Measurements from ENCODE around the gene AJAP1.

Gene AJAP1

GRCh38 chr1:4675454-4676186, 21.2 kb downstream of the AJAP1 start:
- Histone ChIP-seq H3K9ac (ENCODE audit: low read length) (no peak overlapping the region), H3K27me3 (ENCODE audit: control insufficient read depth, insufficient read depth, low read length) (no peaks in the 10 kb centered on the region), H3K4me1 (ENCODE audit: control insufficient read depth, low read depth, low read length) (no peaks in the 10 kb centered on the region), H3K36me3 (ENCODE audit: control insufficient read depth, low read depth, low read length) (no peaks in the 10 kb centered on the region), H3K9me3 (ENCODE audit: control insufficient read depth, low read depth, low read length) (no peaks in the 10 kb centered on the region), H3K4me3 (ENCODE audit: low read length) (no peak overlapping the region), H3K27ac (ENCODE audit: low read length) (no peak overlapping the region)

GRCh38 chr1:4676253-4676652, 21.8 kb downstream of the AJAP1 start:
- no peak overlapping the region for H3K27ac ChIP-seq (ENCODE audit: low read length)
- no peak overlapping the region for H3K9ac ChIP-seq (ENCODE audit: low read length)
- H3K4me3 ChIP-seq (ENCODE audit: low read length) = no peak overlapping the region
- H3K4me1 ChIP-seq (ENCODE audit: control insufficient read depth, low read depth, low read length) = no peaks in the 10 kb centered on the region
- H3K27me3 ChIP-seq (ENCODE audit: control insufficient read depth, insufficient read depth, low read length) = no peaks in the 10 kb centered on the region
- H3K9me3 ChIP-seq (ENCODE audit: control insufficient read depth, low read depth, low read length) = no peaks in the 10 kb centered on the region
- H3K36me3 ChIP-seq (ENCODE audit: control insufficient read depth, low read depth, low read length) = no peaks in the 10 kb centered on the region

GRCh38 chr1:4677608-4678007, 23.2 kb downstream of the AJAP1 start:
- Histone ChIP-seq H3K36me3 (ENCODE audit: control insufficient read depth, low read depth, low read length) (no peaks in the 10 kb centered on the region), H3K27ac (ENCODE audit: low read length) (no peak overlapping the region), H3K9ac (ENCODE audit: low read length) (no peak overlapping the region), H3K4me3 (ENCODE audit: low read length) (no peak overlapping the region), H3K27me3 (ENCODE audit: control insufficient read depth, insufficient read depth, low read length) (no peaks in the 10 kb centered on the region), H3K4me1 (ENCODE audit: control insufficient read depth, low read depth, low read length) (no peaks in the 10 kb centered on the region), H3K9me3 (ENCODE audit: control insufficient read depth, low read depth, low read length) (no peaks in the 10 kb centered on the region)

GRCh38 chr1:4678066-4678717, 23.8 kb downstream of the AJAP1 start:
- Histone ChIP-seq H3K4me1 (ENCODE audit: control insufficient read depth, low read depth, low read length) (no peaks in the 10 kb centered on the region), H3K27ac (ENCODE audit: low read length) (no peak overlapping the region), H3K36me3 (ENCODE audit: control insufficient read depth, low read depth, low read length) (no peaks in the 10 kb centered on the region), H3K27me3 (ENCODE audit: control insufficient read depth, insufficient read depth, low read length) (no peaks in the 10 kb centered on the region), H3K9ac (ENCODE audit: low read length) (no peak overlapping the region), H3K9me3 (ENCODE audit: control insufficient read depth, low read depth, low read length) (no peaks in the 10 kb centered on the region), H3K4me3 (ENCODE audit: low read length) (no peak overlapping the region)

- peaks cover 10% of the 10 kb centered on the region for H3K4me1 ChIP-seq (ENCODE audit: control insufficient read depth, low read depth, low read length)
Measured at GRCh38 chr1:4681026-4681425, 26.6 kb downstream of the AJAP1 start.

GRCh38 chr1:4682607-4683220, 28.3 kb downstream of the AJAP1 start:
- peaks cover 10% of the 10 kb centered on the region for H3K4me1 ChIP-seq (ENCODE audit: control insufficient read depth, low read depth, low read length)
- no peaks in the 10 kb centered on the region for H3K9me3 ChIP-seq (ENCODE audit: control insufficient read depth, low read depth, low read length)
- H3K4me3 ChIP-seq (ENCODE audit: low read length) = no peak overlapping the region
- H3K27ac ChIP-seq (ENCODE audit: low read length) = no peak overlapping the region
- no peaks in the 10 kb centered on the region for H3K36me3 ChIP-seq (ENCODE audit: control insufficient read depth, low read depth, low read length)
- no peak overlapping the region for H3K9ac ChIP-seq (ENCODE audit: low read length)
- no peaks in the 10 kb centered on the region for H3K27me3 ChIP-seq (ENCODE audit: control insufficient read depth, insufficient read depth, low read length)

More at GRCh38 chr1:4681026-4681425, 26.6 kb downstream of the AJAP1 start:
- Histone ChIP-seq H3K4me3 (ENCODE audit: low read length) (no peak overlapping the region), H3K9me3 (ENCODE audit: control insufficient read depth, low read depth, low read length) (no peaks in the 10 kb centered on the region), H3K36me3 (ENCODE audit: control insufficient read depth, low read depth, low read length) (no peaks in the 10 kb centered on the region), H3K27ac (ENCODE audit: low read length) (no peak overlapping the region), H3K27me3 (ENCODE audit: control insufficient read depth, insufficient read depth, low read length) (no peaks in the 10 kb centered on the region), H3K9ac (ENCODE audit: low read length) (no peak overlapping the region)

GRCh38 chr1:4684136-4684535, 29.7 kb downstream of the AJAP1 start:
- Histone ChIP-seq H3K9ac (ENCODE audit: low read length) (no peak overlapping the region), H3K36me3 (ENCODE audit: control insufficient read depth, low read depth, low read length) (no peaks in the 10 kb centered on the region), H3K4me1 (ENCODE audit: control insufficient read depth, low read depth, low read length) (peaks cover 10% of the 10 kb centered on the region), H3K27ac (ENCODE audit: low read length) (no peak overlapping the region), H3K9me3 (ENCODE audit: control insufficient read depth, low read depth, low read length) (no peaks in the 10 kb centered on the region), H3K27me3 (ENCODE audit: control insufficient read depth, insufficient read depth, low read length) (no peaks in the 10 kb centered on the region), H3K4me3 (ENCODE audit: low read length) (no peak overlapping the region)

GRCh38 chr1:4684864-4685522, 30.6 kb downstream of the AJAP1 start:
- Histone ChIP-seq H3K27me3 (ENCODE audit: control insufficient read depth, insufficient read depth, low read length) (no peaks in the 10 kb centered on the region), H3K36me3 (ENCODE audit: control insufficient read depth, low read depth, low read length) (no peaks in the 10 kb centered on the region), H3K9ac (ENCODE audit: low read length) (no peak overlapping the region), H3K27ac (ENCODE audit: low read length) (no peak overlapping the region), H3K4me3 (ENCODE audit: low read length) (no peak overlapping the region), H3K4me1 (ENCODE audit: control insufficient read depth, low read depth, low read length) (peaks cover 10% of the 10 kb centered on the region), H3K9me3 (ENCODE audit: control insufficient read depth, low read depth, low read length) (no peaks in the 10 kb centered on the region)

GRCh38 chr1:4685523-4685865, 31.1 kb downstream of the AJAP1 start:
- H3K27me3 ChIP-seq (ENCODE audit: control insufficient read depth, insufficient read depth, low read length) = no peaks in the 10 kb centered on the region
- H3K9ac ChIP-seq (ENCODE audit: low read length) = no peak overlapping the region
- H3K4me1 ChIP-seq (ENCODE audit: control insufficient read depth, low read depth, low read length) = peaks cover 10% of the 10 kb centered on the region
- no peak overlapping the region for H3K27ac ChIP-seq (ENCODE audit: low read length)
- no peaks in the 10 kb centered on the region for H3K36me3 ChIP-seq (ENCODE audit: control insufficient read depth, low read depth, low read length)
- H3K9me3 ChIP-seq (ENCODE audit: control insufficient read depth, low read depth, low read length) = no peaks in the 10 kb centered on the region
- H3K4me3 ChIP-seq (ENCODE audit: low read length) = no peak overlapping the region

- Histone ChIP-seq H3K4me3 (ENCODE audit: low read length) (no peak overlapping the region), H3K4me1 (ENCODE audit: control insufficient read depth, low read depth, low read length) (peaks cover 10% of the 10 kb centered on the region), H3K9me3 (ENCODE audit: control insufficient read depth, low read depth, low read length) (no peaks in the 10 kb centered on the region), H3K36me3 (ENCODE audit: control insufficient read depth, low read depth, low read length) (no peaks in the 10 kb centered on the region), H3K9ac (ENCODE audit: low read length) (no peak overlapping the region), H3K27me3 (ENCODE audit: control insufficient read depth, insufficient read depth, low read length) (no peaks in the 10 kb centered on the region), H3K27ac (ENCODE audit: low read length) (no peak overlapping the region)
Measured at GRCh38 chr1:4687943-4688342, 33.5 kb downstream of the AJAP1 start.

GRCh38 chr1:4689271-4689935, 35.0 kb downstream of the AJAP1 start:
- no peak overlapping the region for H3K4me3 ChIP-seq (ENCODE audit: low read length)
- no peak overlapping the region for H3K27ac ChIP-seq (ENCODE audit: low read length)
- H3K27me3 ChIP-seq (ENCODE audit: control insufficient read depth, insufficient read depth, low read length) = no peaks in the 10 kb centered on the region
- no peaks in the 10 kb centered on the region for H3K36me3 ChIP-seq (ENCODE audit: control insufficient read depth, low read depth, low read length)
- H3K9me3 ChIP-seq (ENCODE audit: control insufficient read depth, low read depth, low read length) = no peaks in the 10 kb centered on the region
- H3K4me1 ChIP-seq (ENCODE audit: control insufficient read depth, low read depth, low read length) = peaks cover 7% of the 10 kb centered on the region
- no peak overlapping the region for H3K9ac ChIP-seq (ENCODE audit: low read length)

Data from iPS-18a (cell line).